Kidney capillary endothelial cell (primary cell): ENCODE results near the gene DDX1.
"Not testable (repeated sequence)": the region's sequence is repeated elsewhere in the genome, so short reads cannot be mapped to it uniquely, and the experiment has no call there.

Source experiments
- DNase-seq: peaks from one replicate; pipeline ENCODE4 v3.0.0-alpha.2; 2018; ENCODE audit warnings: low spot score

Gene DDX1

GRCh38 chr2:15677141-15677843 lies 85.6 kb downstream of the DDX1 start:
- DNase-seq = no peak

GRCh38 chr2:15678346-15678745 lies 86.7 kb downstream of the DDX1 start:
- no peak for DNase-seq

GRCh38 chr2:15678909-15679308 lies 87.2 kb downstream of the DDX1 start:
- DNase-seq = no peak

GRCh38 chr2:15679386-15679924 lies 87.8 kb downstream of the DDX1 start:
- no peak for DNase-seq

- not testable (repeated sequence) for DNase-seq
Measured at GRCh38 chr2:15680132-15680531, 88.5 kb downstream of the DDX1 start.
